HG02943 (cell line): ENCODE data around the gene GBX1.

ENCODE experiments used
- ATAC-seq: cut with Tn5 transposase; IDR thresholded peaks from one replicate; pipeline ENCODE4 v1.9.1; 2021; ENCODE audit warnings: mild to moderate bottlenecking, low read depth, moderate library complexity; ENCODE audit not compliant: unreplicated experiment

The GBX1 gene

GRCh38 chr7:151167197-151167961 is at the start of gene GBX1:
GBX1 (minus strand) TSS chr7:151167694; CDS start chr7:151167548, 146 bp downstream.
- no peak for ATAC-seq

- no peak for ATAC-seq
Measured at GRCh38 chr7:151215396-151215795, 47.9 kb upstream of the GBX1 start.

- no peak for ATAC-seq
Measured at GRCh38 chr7:151213826-151214225, 46.3 kb upstream of the GBX1 start.

- no peak for ATAC-seq
Measured at GRCh38 chr7:151212626-151213025, 45.1 kb upstream of the GBX1 start.

GRCh38 chr7:151211155-151211772 is 43.8 kb upstream of the GBX1 start:
- ATAC-seq: no peak

GRCh38 chr7:151210087-151210854 is 42.8 kb upstream of the GBX1 start, which contains the start of gene H2BK1:
H2BK1 (minus strand) TSS chr7:151210488; CDS start chr7:151210318, 170 bp downstream.
- no peak for ATAC-seq

GRCh38 chr7:151209588-151209987 is 42.1 kb upstream of the GBX1 start:
- ATAC-seq: no peak

GRCh38 chr7:151208253-151208862 is 40.9 kb upstream of the GBX1 start:
- ATAC-seq: no peak

- no peak for ATAC-seq
Measured at GRCh38 chr7:151207804-151208203, 40.3 kb upstream of the GBX1 start.

DNA sequence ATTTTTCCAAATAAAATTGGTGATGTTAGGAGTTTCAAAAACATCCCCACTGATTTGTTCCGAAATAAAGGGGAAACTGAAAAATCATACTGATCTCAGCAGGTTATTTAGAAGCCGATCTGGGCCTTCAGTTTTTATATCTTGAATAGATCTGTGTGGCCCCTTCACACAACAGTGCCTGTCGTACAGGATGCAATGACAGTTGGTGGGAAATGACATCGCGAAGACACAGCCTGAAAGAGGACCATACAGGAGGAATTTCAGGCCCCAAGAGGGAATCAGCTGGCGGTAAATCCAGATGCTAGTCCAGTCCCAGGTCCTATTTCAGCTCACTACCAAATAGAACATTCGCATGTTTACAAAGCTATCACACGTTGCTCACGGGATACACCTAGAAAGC is 39.8 kb upstream of the GBX1 start:
- no peak for ATAC-seq

DNA sequence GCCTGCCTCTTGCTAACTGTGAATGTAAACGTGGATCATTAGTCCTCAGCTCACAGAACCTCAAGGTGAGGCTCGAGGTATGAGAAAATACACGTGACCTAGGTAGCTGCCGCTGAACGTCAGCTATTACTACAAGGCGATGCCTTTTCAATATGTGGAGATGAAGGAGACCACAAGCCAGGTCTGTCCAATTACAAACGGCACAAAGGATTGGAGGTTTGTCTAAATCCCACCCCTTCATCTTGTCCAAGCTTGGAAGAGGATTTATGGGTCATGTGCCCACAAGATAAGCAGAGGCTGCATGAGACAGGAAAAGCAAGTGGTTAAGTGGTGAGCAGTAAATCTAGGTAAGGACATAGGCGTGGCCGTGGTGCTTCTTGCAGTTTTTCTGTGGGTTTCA is 39.4 kb upstream of the GBX1 start:
- no peak for ATAC-seq

GRCh38 chr7:151205730-151206129 is 38.2 kb upstream of the GBX1 start:
- no peak for ATAC-seq

GRCh38 chr7:151204383-151205032 is 37.0 kb upstream of the GBX1 start:
- no peak for ATAC-seq

GRCh38 chr7:151202836-151203235 is 35.3 kb upstream of the GBX1 start:
- ATAC-seq: no peak

- no peak for ATAC-seq
Measured at GRCh38 chr7:151201751-151202150, 34.3 kb upstream of the GBX1 start.

- no peak for ATAC-seq
Measured at GRCh38 chr7:151201344-151201743, 33.9 kb upstream of the GBX1 start.

GRCh38 chr7:151198945-151199848 is 31.7 kb upstream of the GBX1 start:
- ATAC-seq: no peak

DNA sequence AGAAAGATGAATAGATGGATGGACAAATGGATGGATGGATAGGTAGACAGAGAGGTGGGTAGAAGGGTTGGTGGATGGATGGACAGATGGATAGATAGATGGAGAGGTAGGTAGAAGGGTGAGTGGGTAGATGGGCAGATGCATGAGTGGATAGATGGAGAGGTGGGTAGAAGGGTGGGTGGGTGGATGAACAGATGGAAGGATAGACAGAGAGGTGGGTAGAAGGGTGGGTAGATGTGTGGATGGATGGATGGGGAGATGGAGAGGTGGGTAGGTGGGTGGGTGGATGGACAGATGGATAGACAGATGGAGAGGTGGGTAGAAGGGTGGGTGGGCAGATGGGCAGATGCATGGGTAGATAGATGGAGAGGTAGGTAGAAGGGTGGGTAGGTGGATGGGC is 30.4 kb upstream of the GBX1 start:
- ATAC-seq: no peak
